IMR-90 (cell line): ENCODE data around the gene CAMK2G. TPM values are rescaled to one million over a fixed set of nuclear protein-coding genes. Genes with fewer than 3 reads are reported as not detected.

Experiments used
- ATAC-seq: fragments of 200-7000 bp; cut with Tn5 transposase; 2 replicates; pipeline ENCODE4 v1.9.1; 2020; ENCODE audit warnings: low read depth, mild to moderate bottlenecking, moderate library complexity
- BruUV-seq: library from RNA; stranded (reverse); fragments of 400-500 nt; replicated peaks from 2 replicates; lab custom pipeline; 2021; lab: Mats Ljungman, UMichigan
- CTCF ChIA-PET: fragments of 300-600 bp; formaldehyde crosslinking; extraction: SDS; loops from one replicate; lab custom pipeline; 2021; ENCODE audit warnings: antibody characterized with exemption; lab: Yijun Ruan, JAX
- POLR2A ChIA-PET: fragments of 300-600 bp; sonication (Branson Sonifier 250); formaldehyde crosslinking; loops from one replicate; lab custom pipeline; 2022; ENCODE audit warnings: antibody characterized with exemption; ENCODE audit not compliant: unreplicated experiment; lab: Charles Lee
- DNase-seq: peaks from one replicate; pipeline ENCODE4 v3.0.0; 2013
- H2AFZ ChIP-seq: replicated peaks from 2 replicates; pipeline ENCODE3; 2013; ENCODE audit warnings: low read length, mild to moderate bottlenecking; ENCODE audit not compliant: poor library complexity
- H2AK5ac ChIP-seq: 2 replicates; pipeline ENCODE4 v1.6.1; 2013; ENCODE audit warnings: low read depth, low read length, inconsistent platforms
- H2AK9ac ChIP-seq: replicated peaks from 2 replicates; pipeline ENCODE3; 2013; ENCODE audit warnings: mild to moderate bottlenecking, low read depth, low read length, moderate library complexity; ENCODE audit not compliant: poor library complexity
- H2BK120ac ChIP-seq: 2 replicates; pipeline ENCODE4 v1.6.1; 2013; ENCODE audit warnings: low read depth, low read length, inconsistent platforms
- H2BK15ac ChIP-seq: 3 replicates; pipeline ENCODE4 v1.6.1; 2013; ENCODE audit warnings: low read depth, low read length, inconsistent platforms
- H2BK20ac ChIP-seq: 2 replicates; pipeline ENCODE4 v1.6.1; 2013; ENCODE audit warnings: low read depth, mild to moderate bottlenecking, inconsistent platforms, low read length, moderate library complexity
- H2BK5ac ChIP-seq: 2 replicates; pipeline ENCODE4 v1.6.1; 2013; ENCODE audit warnings: mild to moderate bottlenecking, low read depth, low read length, inconsistent platforms; ENCODE audit not compliant: poor library complexity, severe bottlenecking
- H3K14ac ChIP-seq: replicated peaks from 2 replicates; pipeline ENCODE4 v1.6.1; 2013; ENCODE audit warnings: low read depth, low read length, inconsistent platforms
- H3K18ac ChIP-seq: 2 replicates; pipeline ENCODE4 v1.6.1; 2013; ENCODE audit warnings: low read depth, low read length, control low read depth
- H3K23ac ChIP-seq: 2 replicates; pipeline ENCODE4 v1.6.1; 2013; ENCODE audit warnings: low read depth, low read length, inconsistent platforms
- H3K27ac ChIP-seq: 2 replicates; pipeline ENCODE4 v1.5.1; 2013; ENCODE audit warnings: mild to moderate bottlenecking, control low read depth, low read length; ENCODE audit not compliant: insufficient read depth
- H3K27me3 ChIP-seq: 2 replicates; pipeline ENCODE4 v1.6.1; 2013; ENCODE audit warnings: low read length; ENCODE audit not compliant: control insufficient read depth, insufficient read depth
- H3K36me3 ChIP-seq: 2 replicates; pipeline ENCODE4 v1.6.1; 2013; ENCODE audit warnings: low read length, mixed read lengths; ENCODE audit not compliant: control insufficient read depth, insufficient read depth
- H3K4ac ChIP-seq: 2 replicates; pipeline ENCODE4 v1.6.1; 2013; ENCODE audit warnings: low read depth, low read length, inconsistent platforms
- H3K4me1 ChIP-seq: 2 replicates; pipeline ENCODE4 v1.6.1; 2013; ENCODE audit warnings: low read length, mixed read lengths; ENCODE audit not compliant: control insufficient read depth, insufficient read depth
- H3K4me2 ChIP-seq: 2 replicates; pipeline ENCODE4 v1.6.1; 2013; ENCODE audit warnings: low read depth, mild to moderate bottlenecking, control low read depth, low read length, moderate library complexity
- H3K4me3 ChIP-seq: 2 replicates; pipeline ENCODE4 v1.5.1; 2013; ENCODE audit warnings: low read depth, mild to moderate bottlenecking, control low read depth, low read length, moderate library complexity; ENCODE audit not compliant: insufficient read depth
- H3K56ac ChIP-seq: 2 replicates; pipeline ENCODE4 v1.6.1; 2013; ENCODE audit warnings: low read length, inconsistent platforms; ENCODE audit not compliant: insufficient read depth; ENCODE audit errors: extremely low read depth
- H3K79me1 ChIP-seq, 2 experiments: 2 replicates each; pipeline ENCODE4 v1.6.1; 2013; ENCODE audit warnings: low read length in 2 of 2, inconsistent platforms in 1 of 2, low read depth in 1 of 2
- H3K9ac ChIP-seq: 2 replicates; pipeline ENCODE4 v1.6.1; 2013; ENCODE audit warnings: low read depth, low read length, control low read depth
- H3K9me1 ChIP-seq: 2 replicates; pipeline ENCODE4 v1.6.1; 2013; ENCODE audit warnings: low read length, inconsistent platforms; ENCODE audit not compliant: insufficient read depth
- H3K9me3 ChIP-seq: 2 replicates; pipeline ENCODE4 v1.6.1; 2013; ENCODE audit warnings: low read length; ENCODE audit not compliant: control insufficient read depth, insufficient read depth
- H4K20me1 ChIP-seq: 2 replicates; pipeline ENCODE4 v1.6.1; 2013; ENCODE audit warnings: low read length, inconsistent platforms; ENCODE audit not compliant: insufficient read depth
- H4K5ac ChIP-seq: 2 replicates; pipeline ENCODE4 v1.6.1; 2013; ENCODE audit warnings: mild to moderate bottlenecking, low read depth, low read length, control low read depth
- H4K8ac ChIP-seq, 2 experiments: 2 replicates each; pipeline ENCODE4 v1.6.1; 2013; ENCODE audit warnings: low read depth in 2 of 2, low read length in 2 of 2, control low read depth in 1 of 2, inconsistent platforms in 1 of 2
- H4K91ac ChIP-seq: 2 replicates; pipeline ENCODE4 v1.6.1; 2013; ENCODE audit warnings: low read depth, low read length, inconsistent platforms; ENCODE audit not compliant: insufficient read depth
- BHLHE40 ChIP-seq: fragments of 150-350 bp; IDR thresholded peaks from 2 replicates; pipeline ENCODE4 v1.6.1; 2016; ENCODE audit warnings: mild to moderate bottlenecking, low read depth, low read length
- CEBPB ChIP-seq: IDR thresholded peaks from 2 replicates; pipeline ENCODE4 v1.6.1; 2012; ENCODE audit warnings: low read depth, low read length, improper control_type of control experiment
- CHD1 ChIP-seq: IDR thresholded peaks from 2 replicates; pipeline ENCODE4 v1.6.1; 2012; ENCODE audit warnings: low read depth, low read length, improper control_type of control experiment
- FOS ChIP-seq: fragments of 150-350 bp; IDR thresholded peaks from 2 replicates; pipeline ENCODE4 v1.6.1; 2016; ENCODE audit warnings: low read depth, low read length
- MAFK ChIP-seq: IDR thresholded peaks from 2 replicates; pipeline ENCODE4 v1.6.1; 2012; ENCODE audit warnings: low read depth, low read length, improper control_type of control experiment
- MAZ ChIP-seq: IDR thresholded peaks from 2 replicates; pipeline ENCODE4 v1.6.1; 2012; ENCODE audit warnings: low read depth, mild to moderate bottlenecking, low read length, improper control_type of control experiment, moderate library complexity, borderline replicate concordance
- MXI1 ChIP-seq: IDR thresholded peaks from 2 replicates; pipeline ENCODE4 v1.6.1; 2012; ENCODE audit warnings: low read depth, mild to moderate bottlenecking, low read length, moderate library complexity, borderline replicate concordance
- NFE2L2 ChIP-seq: fragments of 150-350 bp; IDR thresholded peaks from 2 replicates; pipeline ENCODE4 v1.6.1; 2016; ENCODE audit warnings: low read depth, mild to moderate bottlenecking, low read length
- POLR2A ChIP-seq: IDR thresholded peaks from 2 replicates; pipeline ENCODE4 v1.6.1; 2012; ENCODE audit warnings: mild to moderate bottlenecking, low read depth, low read length
- RAD21 ChIP-seq: IDR thresholded peaks from 2 replicates; pipeline ENCODE4 v1.6.1; 2012; ENCODE audit warnings: low read length, improper control_type of control experiment
- RCOR1 ChIP-seq: IDR thresholded peaks from 2 replicates; pipeline ENCODE4 v1.6.1; 2012; ENCODE audit warnings: mild to moderate bottlenecking, low read length, improper control_type of control experiment; ENCODE audit not compliant: insufficient replicate concordance
- RFX5 ChIP-seq: IDR thresholded peaks from 2 replicates; pipeline ENCODE4 v1.8.0; 2012; ENCODE audit warnings: low read depth, mild to moderate bottlenecking, low read length, moderate library complexity
- SMC3 ChIP-seq: fragments of 150-350 bp; IDR thresholded peaks from 2 replicates; pipeline ENCODE4 v1.6.1; 2016; ENCODE audit warnings: low read depth, mild to moderate bottlenecking, antibody characterized with exemption, low read length, moderate library complexity
- WGBS, 2 experiments: methylation state at CpG; one replicate each; pipeline versions ENCODE4 v1.1.5 to v1.1.7; 2013; ENCODE audit warnings: missing lambda C conversion rate in 2 of 2; ENCODE audit not compliant: insufficient read length in 1 of 2; ENCODE audit errors: extremely low coverage in 2 of 2; 5-methylcytosine and 5-hydroxymethylcytosine counted together
- dilution Hi-C: fragments of 300-500 bp; cut with HindIII; formaldehyde crosslinking; loops from one replicate; pipeline ENCODE4 v1.14.3; 2018; ENCODE audit warnings: low sequenced_read_pairs; ENCODE audit not compliant: unreplicated experiment
- in situ Hi-C: fragments of 300-500 bp; cut with MboI; formaldehyde crosslinking; loops from 3 replicates; pipeline ENCODE4 v1.14.3; 2019; ENCODE audit warnings: low sequenced_read_pairs, inconsistent platforms, mixed read lengths
- intact Hi-C: fragments of 100-400 bp; cut with micrococcal nuclease; formaldehyde crosslinking; loops from 2 replicates; pipeline ENCODE4 v1.10.0; 2022
- polyA plus RNA-seq, 3 experiments: library from polyadenylated mRNA; depleted of rRNA; stranded (reverse); fragments of >200 nt; gene quantifications; 2 replicates each; pipeline ENCODE4 v1.2.3, GENCODE V29; 2012; ENCODE audit warnings: low replicate concordance in 1 of 3
- total RNA-seq: library from RNA; depleted of rRNA; stranded (reverse); fragments of >200 nt; gene quantifications from 2 replicates; pipeline ENCODE4 v1.2.3, GENCODE V29; 2012
- TF ChIP-seq, protein P1 (sequence below): conservative IDR thresholded peaks from 2 replicates; pipeline ENCODE4 v1.5.1; 2012; ENCODE audit warnings: mild to moderate bottlenecking, low read depth, low read length, improper control_type of control experiment
- TF ChIP-seq, protein P2 (sequence below): fragments of 150-350 bp; IDR thresholded peaks from 2 replicates; pipeline ENCODE4 v1.6.1; 2016; ENCODE audit warnings: low read depth, mild to moderate bottlenecking, low read length, moderate library complexity, borderline replicate concordance
- TF ChIP-seq, protein P3 (sequence below): fragments of 150-350 bp; IDR thresholded peaks from 2 replicates; pipeline ENCODE4 v1.6.1; 2017; ENCODE audit warnings: mild to moderate bottlenecking, antibody characterized with exemption, low read length, low read depth

The CAMK2G gene
- total and polyA plus RNA-seq, 2 of the 4 experiments (the other 2 are of a cell fraction): 20.4 to 25.4 TPM

DNA sequence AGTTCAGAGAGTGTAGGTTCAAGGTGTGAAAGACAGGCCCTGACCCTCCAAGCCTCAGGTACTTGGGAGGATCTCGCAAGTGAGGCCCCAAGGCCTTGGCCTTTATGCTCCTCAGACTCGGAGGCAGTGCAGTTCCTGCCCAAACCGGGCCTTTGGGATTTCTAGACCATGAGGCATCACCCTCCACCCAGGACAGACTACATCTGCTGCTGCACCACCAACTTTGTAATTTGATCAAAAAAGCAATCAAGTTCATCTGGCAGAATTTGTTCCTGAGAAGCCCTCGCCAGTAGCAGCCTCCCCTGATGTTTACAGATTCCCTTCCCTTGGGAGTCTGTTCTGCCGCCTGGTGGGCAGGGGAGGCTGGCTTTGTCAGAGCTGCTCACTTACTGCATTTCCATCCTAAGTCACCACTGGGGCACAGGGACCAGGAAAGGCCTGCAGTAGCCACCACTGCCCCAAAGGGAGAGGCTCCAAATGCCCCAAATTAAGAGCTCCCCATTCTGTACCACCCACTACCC is 2.1 kb downstream of the CAMK2G start:
- no peak overlapping the region for H3K56ac ChIP-seq
- H2BK120ac ChIP-seq: no peak overlapping the region
- H2BK15ac ChIP-seq: no peak overlapping the region
- no peaks in the 10 kb centered on the region for H3K9me3 ChIP-seq
- CTCF ChIA-PET: interaction anchor here (0.6 kb wide), 1 partner anchor 10 kb away, joined by 4 read pairs; no protein-coding TSS in a partner anchor
- dilution Hi-C loops (no loop called here), intact Hi-C loops (no loop called here), in situ Hi-C loops (no loop called here)
- H2BK20ac ChIP-seq: no peak overlapping the region
- 80% methylated on average over 1 of the region's 5 CpGs; no CpG with 5 or more reads in 1 of the 2 experiments for WGBS, 2 experiments
- H2AK5ac ChIP-seq: no peak overlapping the region
- no peak overlapping the region for H3K9ac ChIP-seq
- no peak overlapping the region for H4K8ac ChIP-seq
- POLR2A ChIA-PET: no interaction called here
- H3K27ac ChIP-seq: no peak overlapping the region
- H3K4me1 ChIP-seq: peaks cover 14% of the 10 kb centered on the region
- H2BK5ac ChIP-seq: no peak overlapping the region
- TF ChIP-seq RFX5: no peak
- TF ChIP-seq SMC3: peak; percentile 37; the same call in 1 of the 2 replicates
- TF ChIP-seq NFE2L2: no peak
- TF ChIP-seq BHLHE40: no peak
- no peak for TF ChIP-seq FOS
- TF ChIP-seq, protein P1, sequence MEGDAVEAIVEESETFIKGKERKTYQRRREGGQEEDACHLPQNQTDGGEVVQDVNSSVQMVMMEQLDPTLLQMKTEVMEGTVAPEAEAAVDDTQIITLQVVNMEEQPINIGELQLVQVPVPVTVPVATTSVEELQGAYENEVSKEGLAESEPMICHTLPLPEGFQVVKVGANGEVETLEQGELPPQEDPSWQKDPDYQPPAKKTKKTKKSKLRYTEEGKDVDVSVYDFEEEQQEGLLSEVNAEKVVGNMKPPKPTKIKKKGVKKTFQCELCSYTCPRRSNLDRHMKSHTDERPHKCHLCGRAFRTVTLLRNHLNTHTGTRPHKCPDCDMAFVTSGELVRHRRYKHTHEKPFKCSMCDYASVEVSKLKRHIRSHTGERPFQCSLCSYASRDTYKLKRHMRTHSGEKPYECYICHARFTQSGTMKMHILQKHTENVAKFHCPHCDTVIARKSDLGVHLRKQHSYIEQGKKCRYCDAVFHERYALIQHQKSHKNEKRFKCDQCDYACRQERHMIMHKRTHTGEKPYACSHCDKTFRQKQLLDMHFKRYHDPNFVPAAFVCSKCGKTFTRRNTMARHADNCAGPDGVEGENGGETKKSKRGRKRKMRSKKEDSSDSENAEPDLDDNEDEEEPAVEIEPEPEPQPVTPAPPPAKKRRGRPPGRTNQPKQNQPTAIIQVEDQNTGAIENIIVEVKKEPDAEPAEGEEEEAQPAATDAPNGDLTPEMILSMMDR: peak; percentile 35
- no peak for TF ChIP-seq MXI1
- no peak for TF ChIP-seq MAZ
- TF ChIP-seq CEBPB: no peak
- TF ChIP-seq, protein P2, sequence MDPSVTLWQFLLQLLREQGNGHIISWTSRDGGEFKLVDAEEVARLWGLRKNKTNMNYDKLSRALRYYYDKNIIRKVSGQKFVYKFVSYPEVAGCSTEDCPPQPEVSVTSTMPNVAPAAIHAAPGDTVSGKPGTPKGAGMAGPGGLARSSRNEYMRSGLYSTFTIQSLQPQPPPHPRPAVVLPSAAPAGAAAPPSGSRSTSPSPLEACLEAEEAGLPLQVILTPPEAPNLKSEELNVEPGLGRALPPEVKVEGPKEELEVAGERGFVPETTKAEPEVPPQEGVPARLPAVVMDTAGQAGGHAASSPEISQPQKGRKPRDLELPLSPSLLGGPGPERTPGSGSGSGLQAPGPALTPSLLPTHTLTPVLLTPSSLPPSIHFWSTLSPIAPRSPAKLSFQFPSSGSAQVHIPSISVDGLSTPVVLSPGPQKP: no peak
- no peak for TF ChIP-seq MAFK
- TF ChIP-seq POLR2A: no peak
- TF ChIP-seq, protein P3, sequence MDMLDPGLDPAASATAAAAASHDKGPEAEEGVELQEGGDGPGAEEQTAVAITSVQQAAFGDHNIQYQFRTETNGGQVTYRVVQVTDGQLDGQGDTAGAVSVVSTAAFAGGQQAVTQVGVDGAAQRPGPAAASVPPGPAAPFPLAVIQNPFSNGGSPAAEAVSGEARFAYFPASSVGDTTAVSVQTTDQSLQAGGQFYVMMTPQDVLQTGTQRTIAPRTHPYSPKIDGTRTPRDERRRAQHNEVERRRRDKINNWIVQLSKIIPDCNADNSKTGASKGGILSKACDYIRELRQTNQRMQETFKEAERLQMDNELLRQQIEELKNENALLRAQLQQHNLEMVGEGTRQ: no peak
- TF ChIP-seq RAD21: peak; percentile 28; the same call in 1 of the 2 replicates
- TF ChIP-seq RCOR1: no peak
- TF ChIP-seq CHD1: no peak
- peaks cover 26% of the 10 kb centered on the region for H3K36me3 ChIP-seq
- H3K23ac ChIP-seq: no peak overlapping the region
- DNase-seq (peak; percentile 36), ATAC-seq (no peak)
- H4K20me1 ChIP-seq: peaks cover 29% of the 10 kb centered on the region
- H3K4me2 ChIP-seq: no peak overlapping the region; the same call in 1 of the 2 replicates
- no peak overlapping the region for H3K4me3 ChIP-seq
- H4K5ac ChIP-seq: no peak overlapping the region
- peaks cover 29 to 53% of the 10 kb centered on the region in 2 experiments for H3K79me1 ChIP-seq
- H3K27me3 ChIP-seq: no peaks in the 10 kb centered on the region
- no TSS peak for BruUV-seq
- H3K4ac ChIP-seq: no peak overlapping the region
- no peak overlapping the region for H2AFZ ChIP-seq
- no peak overlapping the region for H4K91ac ChIP-seq
- H3K9me1 ChIP-seq: peaks cover 10% of the 10 kb centered on the region
- no peak overlapping the region for H3K18ac ChIP-seq
- no peak overlapping the region for H2AK9ac ChIP-seq
- H3K14ac ChIP-seq: no peak overlapping the region
